Ovary (tissue), 9 donors: ENCODE results near the gene OTC. TPM values are rescaled to one million over a fixed set of nuclear protein-coding genes. Genes with fewer than 3 reads are reported as not detected.

Experiments used
- DNase-seq, 5 donors: peaks; one replicate each; pipeline ENCODE4 v3.0.0-alpha.2; 2019 to 2020
- H3K27ac ChIP-seq, 2 donors: fragments of 200-600 bp; one replicate each; pipeline versions ENCODE4 v1.5.1 to v1.8.0; 2019 to 2022
- H3K27me3 ChIP-seq: fragments of 200-600 bp; one replicate; pipeline ENCODE4 v1.8.0; 2022
- H3K36me3 ChIP-seq: fragments of 200-600 bp; sonication (generic); one replicate; pipeline ENCODE4 v1.5.1; 2019
- H3K4me1 ChIP-seq: one replicate; pipeline ENCODE4 v1.8.1; 2013; ENCODE audit warnings: mild to moderate bottlenecking, moderate library complexity; ENCODE audit not compliant: insufficient read depth
- H3K4me3 ChIP-seq: fragments of 200-600 bp; sonication (generic); one replicate; pipeline ENCODE4 v1.5.1; 2017
- H3K9me3 ChIP-seq, 2 donors: fragments of 200-600 bp in 1 of 2; sonication (generic) in 1 of 2; one replicate each; pipeline versions ENCODE4 v1.5.1 to v1.8.1; 2013 to 2019; ENCODE audit warnings: mild to moderate bottlenecking in 1 of 2, moderate library complexity in 1 of 2
- EP300 ChIP-seq: sonication (generic); formaldehyde crosslinking; IDR thresholded peaks from one replicate; pipeline ENCODE4 v1.6.1; 2017; ENCODE audit warnings: antibody characterized with exemption
- POLR2A ChIP-seq: fragments of 450-650 bp; IDR thresholded peaks from one replicate; pipeline ENCODE4 v1.6.1; 2017; ENCODE audit warnings: antibody characterized with exemption, mild to moderate bottlenecking, moderate library complexity
- WGBS, 3 donors: extraction: QIAGEN DNeasy Blood & Tissue Kit in 1 of 3; methylation state at CpG; one replicate each; pipeline versions ENCODE4 v1.1.5 to v1.1.7; 2013 to 2017; 5-methylcytosine and 5-hydroxymethylcytosine counted together
- intact Hi-C, 4 donors: fragments of 100-400 bp; cut with DNase I; formaldehyde crosslinking; loops; one replicate each; pipeline versions ENCODE4 v1.11.0 to v1.15.1; 2022 to 2023
- polyA plus RNA-seq, 2 donors: library from polyadenylated mRNA; stranded (reverse); fragments of 200-250 nt in 1 of 2; fragments of 350-450 nt in 1 of 2; fragmentation: Illumina TruSeq in 1 of 2; extraction: RNeasy Lipid Tissue Mini Kit (QIAGEN cat#74804) in 1 of 2; gene quantifications; one replicate each; pipeline ENCODE4 v1.2.3, GENCODE V29; 2013 to 2014
- total RNA-seq, 7 donors: library from RNA; depleted of rRNA in 2 of 7; stranded (reverse); fragments of >200 nt in 2 of 7; fragmentation: NEBNext Ultra II Directional in 3 of 7; extraction: Animal tissue kit (Norgen Biotek cat#: 25700) in 3 of 7; gene quantifications; one replicate each; pipeline versions ENCODE4 v1.1.0 to v1.2.4, GENCODE V29; 2016 to 2023
- TF ChIP-seq, protein P1 (sequence below), 3 donors: fragments of 450-650 bp in 2 of 3; fragments of 200-600 bp in 1 of 3; IDR thresholded peaks; one replicate each; pipeline versions ENCODE4 v1.5.1 to v1.8.0; 2016 to 2022; ENCODE audit warnings: antibody characterized with exemption in 3 of 3, mild to moderate bottlenecking in 1 of 3
- donor health status: DM: no; HTN: no; CAD: no; lungs with moderate emphysema.
- donor health status: DM: no; HTN: no; CAD: no.
- donor health status: Bipolar disorder and iron deficiency.
- donor health status: DM: yes; HTN: yes; CAD: no.
- donor health status: DM: no; HTN: no; CAD: no.
- donor health status: DM: yes; HTN: yes; CAD: no.

The OTC gene
- total and polyA plus RNA-seq, 9 donors, result 0.18 to 2.2 (median 0.34) TPM; not detected in 4

DNA sequence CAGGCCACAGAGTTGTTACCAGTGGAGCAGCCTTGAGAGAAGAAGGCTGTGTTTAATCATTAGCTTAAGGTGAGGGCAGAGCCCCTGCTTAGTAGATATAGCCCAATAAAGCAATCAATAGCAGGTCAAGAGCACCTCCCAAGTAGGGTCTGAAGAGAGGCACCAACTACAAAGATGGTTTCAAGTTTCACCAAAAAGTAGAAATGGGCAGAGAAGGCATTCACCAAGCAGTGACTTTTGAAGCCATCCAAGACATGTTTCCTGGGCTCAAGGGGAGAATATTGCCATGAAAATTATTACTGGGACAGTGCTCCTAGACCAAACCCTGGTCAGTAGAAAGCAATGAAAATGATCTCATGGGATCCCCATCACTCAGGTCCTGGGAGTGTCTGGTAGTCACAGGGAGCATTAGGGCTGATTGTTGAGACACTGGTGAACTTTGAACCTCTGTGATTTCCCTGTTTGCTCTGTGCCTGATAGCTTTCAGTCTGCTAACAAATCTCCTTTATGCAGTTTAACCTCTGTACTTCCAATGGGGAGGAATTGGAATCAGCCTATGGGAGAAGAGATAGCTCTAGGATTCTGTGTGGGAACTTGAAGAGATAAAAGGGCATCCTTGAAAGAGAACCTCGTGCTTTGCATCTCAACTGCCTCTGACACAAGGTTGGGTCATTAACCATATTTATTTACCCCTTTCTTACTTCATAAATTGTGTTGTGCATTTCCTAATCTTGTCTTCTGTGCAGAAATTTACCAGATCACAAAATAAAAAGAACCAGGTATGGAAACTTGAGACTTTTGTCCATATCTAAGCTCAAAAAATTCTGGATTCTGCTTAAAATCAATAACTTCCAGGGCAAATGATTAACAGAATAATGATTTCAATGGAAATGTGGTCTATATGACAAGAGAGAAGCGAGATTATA, 9.3 kb upstream of the OTC start:
- no peaks in the 10 kb centered on the region for H3K9me3 ChIP-seq
- no peaks in the 10 kb centered on the region for H3K27me3 ChIP-seq
- intact Hi-C loops, result no loop called here
- no peaks in the 10 kb centered on the region for H3K4me1 ChIP-seq
- 41 to 43% (median 43%) methylated on average over 2 of the region's 2 CpGs for WGBS, 3 donors
- H3K27ac ChIP-seq, result no peak overlapping the region
- no peak for DNase-seq
- H3K4me3 ChIP-seq, result no peak overlapping the region
- TF ChIP-seq, protein P1, sequence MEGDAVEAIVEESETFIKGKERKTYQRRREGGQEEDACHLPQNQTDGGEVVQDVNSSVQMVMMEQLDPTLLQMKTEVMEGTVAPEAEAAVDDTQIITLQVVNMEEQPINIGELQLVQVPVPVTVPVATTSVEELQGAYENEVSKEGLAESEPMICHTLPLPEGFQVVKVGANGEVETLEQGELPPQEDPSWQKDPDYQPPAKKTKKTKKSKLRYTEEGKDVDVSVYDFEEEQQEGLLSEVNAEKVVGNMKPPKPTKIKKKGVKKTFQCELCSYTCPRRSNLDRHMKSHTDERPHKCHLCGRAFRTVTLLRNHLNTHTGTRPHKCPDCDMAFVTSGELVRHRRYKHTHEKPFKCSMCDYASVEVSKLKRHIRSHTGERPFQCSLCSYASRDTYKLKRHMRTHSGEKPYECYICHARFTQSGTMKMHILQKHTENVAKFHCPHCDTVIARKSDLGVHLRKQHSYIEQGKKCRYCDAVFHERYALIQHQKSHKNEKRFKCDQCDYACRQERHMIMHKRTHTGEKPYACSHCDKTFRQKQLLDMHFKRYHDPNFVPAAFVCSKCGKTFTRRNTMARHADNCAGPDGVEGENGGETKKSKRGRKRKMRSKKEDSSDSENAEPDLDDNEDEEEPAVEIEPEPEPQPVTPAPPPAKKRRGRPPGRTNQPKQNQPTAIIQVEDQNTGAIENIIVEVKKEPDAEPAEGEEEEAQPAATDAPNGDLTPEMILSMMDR (IDR thresholded peaks at IDR 0.05), result no peak
- no peak for TF ChIP-seq EP300
- TF ChIP-seq POLR2A, result no peak
- H3K36me3 ChIP-seq, result no peaks in the 10 kb centered on the region

DNA sequence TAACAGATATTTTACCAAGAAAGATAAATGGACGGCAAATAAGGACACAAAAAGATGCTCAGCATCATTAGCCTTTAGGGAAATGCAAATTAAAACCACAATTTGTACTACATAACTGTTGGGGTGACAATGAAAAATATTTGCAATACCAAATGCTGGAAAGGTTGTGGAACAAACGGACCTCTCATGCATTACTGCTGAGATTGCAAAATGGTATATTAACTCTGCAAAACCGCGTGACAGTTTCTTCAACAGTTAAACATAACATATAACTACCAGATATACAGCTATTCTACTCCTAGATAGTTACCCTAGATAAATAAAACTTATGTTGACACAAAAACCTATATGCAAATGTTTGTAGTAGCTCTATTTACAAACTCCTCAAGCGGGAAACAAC, 6.3 kb upstream of the OTC start:
- intact Hi-C loops, result no loop called here
- H3K4me1 ChIP-seq, result no peaks in the 10 kb centered on the region
- WGBS, 3 donors, result 35 to 60% (median 57%) methylated on average over 5 of the region's 5 CpGs

DNA sequence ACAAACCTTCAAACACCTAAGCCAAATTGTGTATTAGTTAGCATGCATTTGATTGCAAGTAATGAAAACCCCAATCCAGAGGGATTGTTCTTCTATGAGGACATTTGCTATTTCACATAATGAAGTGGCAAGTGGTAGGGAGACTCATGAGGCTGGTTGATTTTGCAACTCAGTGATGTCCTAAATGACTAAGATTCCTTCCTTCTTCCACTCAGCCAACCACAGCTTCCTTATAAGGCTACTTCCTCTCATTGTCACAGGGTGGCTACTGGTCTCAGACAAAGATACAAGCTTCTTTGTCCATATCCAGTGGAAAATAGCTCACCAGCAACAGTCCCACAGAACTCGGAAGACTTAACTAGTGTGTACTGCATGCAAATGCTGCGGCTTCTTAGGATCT, 5.3 kb upstream of the OTC start:
- DNase-seq, result no peak
- H3K9me3 ChIP-seq, result no peaks in the 10 kb centered on the region
- H3K27me3 ChIP-seq, result no peaks in the 10 kb centered on the region
- TF ChIP-seq EP300 (no peak), POLR2A (no peak)
- TF ChIP-seq, protein P1 (IDR thresholded peaks at IDR 0.05), result no peak
- WGBS, 3 donors, result 74 to 83% (median 78%) methylated on average over 2 of the region's 2 CpGs
- intact Hi-C loops, result no loop called here
- H3K27ac ChIP-seq, result no peak overlapping the region
- H3K4me1 ChIP-seq, result no peaks in the 10 kb centered on the region
- no peak overlapping the region for H3K4me3 ChIP-seq
- no peaks in the 10 kb centered on the region for H3K36me3 ChIP-seq

More for the DNA sequence above, 6.3 kb upstream of the OTC start:
- H3K4me3 ChIP-seq, result no peak overlapping the region
- TF ChIP-seq EP300 (no peak), POLR2A (no peak)
- TF ChIP-seq, protein P1 (IDR thresholded peaks at IDR 0.05), result no peak
- H3K9me3 ChIP-seq, result no peaks in the 10 kb centered on the region
- no peak for DNase-seq
- no peaks in the 10 kb centered on the region for H3K36me3 ChIP-seq
- H3K27ac ChIP-seq, result no peak overlapping the region
- H3K27me3 ChIP-seq, result no peaks in the 10 kb centered on the region

DNA sequence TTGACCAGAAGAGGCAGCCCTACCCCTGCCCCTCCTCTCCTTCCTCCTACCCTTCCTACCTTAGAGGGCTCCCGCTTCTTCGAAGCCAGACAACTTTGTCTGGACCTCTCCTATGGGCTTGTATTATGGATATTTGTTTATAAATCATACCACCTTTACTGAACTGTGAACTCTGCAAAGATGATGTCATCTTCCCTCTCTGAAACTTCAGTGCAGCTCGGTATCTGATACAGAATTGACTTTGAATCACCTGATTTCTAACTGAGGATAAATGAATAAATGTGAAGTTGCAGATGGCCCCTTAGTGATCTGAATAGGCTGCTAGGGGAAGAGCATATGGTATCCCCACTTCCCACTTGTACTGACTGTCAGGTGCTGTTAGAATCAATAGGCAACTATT, 1.1 kb upstream of the OTC start:
- H3K27me3 ChIP-seq, result no peaks in the 10 kb centered on the region
- no peak overlapping the region for H3K27ac ChIP-seq
- WGBS, 3 donors, result 75 to 78% (median 76%) methylated on average over 3 of the region's 3 CpGs
- intact Hi-C loops, result no loop called here
- no peak overlapping the region for H3K4me3 ChIP-seq
- no peaks in the 10 kb centered on the region for H3K36me3 ChIP-seq
- no peaks in the 10 kb centered on the region for H3K4me1 ChIP-seq
- H3K9me3 ChIP-seq, result no peaks in the 10 kb centered on the region
- TF ChIP-seq POLR2A (no peak), EP300 (no peak)
- TF ChIP-seq, protein P1 (IDR thresholded peaks at IDR 0.05), result no peak
- no peak for DNase-seq
